IMR-90 (cell line): ENCODE results near the gene POLRMT. TPM values are rescaled to one million over a fixed set of nuclear protein-coding genes. Genes with fewer than 3 reads are reported as not detected.

Experiments
- ATAC-seq: fragments of 200-7000 bp; cut with Tn5 transposase; 2 replicates; pipeline ENCODE4 v1.9.1; 2020; ENCODE audit warnings: low read depth, mild to moderate bottlenecking, moderate library complexity
- BruUV-seq: library from RNA; stranded (reverse); fragments of 400-500 nt; replicated peaks from 2 replicates; lab custom pipeline; 2021; lab: Mats Ljungman, UMichigan
- CTCF ChIA-PET: fragments of 300-600 bp; formaldehyde crosslinking; extraction: SDS; loops from one replicate; lab custom pipeline; 2021; ENCODE audit warnings: antibody characterized with exemption; lab: Yijun Ruan, JAX
- POLR2A ChIA-PET: fragments of 300-600 bp; sonication (Branson Sonifier 250); formaldehyde crosslinking; loops from one replicate; lab custom pipeline; 2022; ENCODE audit warnings: antibody characterized with exemption; ENCODE audit not compliant: unreplicated experiment; lab: Charles Lee
- DNase-seq: peaks from one replicate; pipeline ENCODE4 v3.0.0; 2013
- H2AFZ ChIP-seq: replicated peaks from 2 replicates; pipeline ENCODE3; 2013; ENCODE audit warnings: low read length, mild to moderate bottlenecking; ENCODE audit not compliant: poor library complexity
- H2AK5ac ChIP-seq: 2 replicates; pipeline ENCODE4 v1.6.1; 2013; ENCODE audit warnings: low read depth, low read length, inconsistent platforms
- H2AK9ac ChIP-seq: replicated peaks from 2 replicates; pipeline ENCODE3; 2013; ENCODE audit warnings: mild to moderate bottlenecking, low read depth, low read length, moderate library complexity; ENCODE audit not compliant: poor library complexity
- H2BK120ac ChIP-seq: 2 replicates; pipeline ENCODE4 v1.6.1; 2013; ENCODE audit warnings: low read depth, low read length, inconsistent platforms
- H2BK15ac ChIP-seq: 3 replicates; pipeline ENCODE4 v1.6.1; 2013; ENCODE audit warnings: low read depth, low read length, inconsistent platforms
- H2BK20ac ChIP-seq: 2 replicates; pipeline ENCODE4 v1.6.1; 2013; ENCODE audit warnings: low read depth, mild to moderate bottlenecking, inconsistent platforms, low read length, moderate library complexity
- H2BK5ac ChIP-seq: 2 replicates; pipeline ENCODE4 v1.6.1; 2013; ENCODE audit warnings: mild to moderate bottlenecking, low read depth, low read length, inconsistent platforms; ENCODE audit not compliant: poor library complexity, severe bottlenecking
- H3K14ac ChIP-seq: replicated peaks from 2 replicates; pipeline ENCODE4 v1.6.1; 2013; ENCODE audit warnings: low read depth, low read length, inconsistent platforms
- H3K18ac ChIP-seq: 2 replicates; pipeline ENCODE4 v1.6.1; 2013; ENCODE audit warnings: low read depth, low read length, control low read depth
- H3K23ac ChIP-seq: 2 replicates; pipeline ENCODE4 v1.6.1; 2013; ENCODE audit warnings: low read depth, low read length, inconsistent platforms
- H3K27ac ChIP-seq: 2 replicates; pipeline ENCODE4 v1.5.1; 2013; ENCODE audit warnings: mild to moderate bottlenecking, control low read depth, low read length; ENCODE audit not compliant: insufficient read depth
- H3K27me3 ChIP-seq: 2 replicates; pipeline ENCODE4 v1.6.1; 2013; ENCODE audit warnings: low read length; ENCODE audit not compliant: control insufficient read depth, insufficient read depth
- H3K36me3 ChIP-seq: 2 replicates; pipeline ENCODE4 v1.6.1; 2013; ENCODE audit warnings: low read length, mixed read lengths; ENCODE audit not compliant: control insufficient read depth, insufficient read depth
- H3K4ac ChIP-seq: 2 replicates; pipeline ENCODE4 v1.6.1; 2013; ENCODE audit warnings: low read depth, low read length, inconsistent platforms
- H3K4me1 ChIP-seq: 2 replicates; pipeline ENCODE4 v1.6.1; 2013; ENCODE audit warnings: low read length, mixed read lengths; ENCODE audit not compliant: control insufficient read depth, insufficient read depth
- H3K4me2 ChIP-seq: 2 replicates; pipeline ENCODE4 v1.6.1; 2013; ENCODE audit warnings: low read depth, mild to moderate bottlenecking, control low read depth, low read length, moderate library complexity
- H3K4me3 ChIP-seq: 2 replicates; pipeline ENCODE4 v1.5.1; 2013; ENCODE audit warnings: low read depth, mild to moderate bottlenecking, control low read depth, low read length, moderate library complexity; ENCODE audit not compliant: insufficient read depth
- H3K56ac ChIP-seq: 2 replicates; pipeline ENCODE4 v1.6.1; 2013; ENCODE audit warnings: low read length, inconsistent platforms; ENCODE audit not compliant: insufficient read depth; ENCODE audit errors: extremely low read depth
- H3K79me1 ChIP-seq, 2 experiments: 2 replicates each; pipeline ENCODE4 v1.6.1; 2013; ENCODE audit warnings: low read length in 2 of 2, inconsistent platforms in 1 of 2, low read depth in 1 of 2
- H3K9ac ChIP-seq: 2 replicates; pipeline ENCODE4 v1.6.1; 2013; ENCODE audit warnings: low read depth, low read length, control low read depth
- H3K9me1 ChIP-seq: 2 replicates; pipeline ENCODE4 v1.6.1; 2013; ENCODE audit warnings: low read length, inconsistent platforms; ENCODE audit not compliant: insufficient read depth
- H3K9me3 ChIP-seq: 2 replicates; pipeline ENCODE4 v1.6.1; 2013; ENCODE audit warnings: low read length; ENCODE audit not compliant: control insufficient read depth, insufficient read depth
- H4K20me1 ChIP-seq: 2 replicates; pipeline ENCODE4 v1.6.1; 2013; ENCODE audit warnings: low read length, inconsistent platforms; ENCODE audit not compliant: insufficient read depth
- H4K5ac ChIP-seq: 2 replicates; pipeline ENCODE4 v1.6.1; 2013; ENCODE audit warnings: mild to moderate bottlenecking, low read depth, low read length, control low read depth
- H4K8ac ChIP-seq, 2 experiments: 2 replicates each; pipeline ENCODE4 v1.6.1; 2013; ENCODE audit warnings: low read depth in 2 of 2, low read length in 2 of 2, control low read depth in 1 of 2, inconsistent platforms in 1 of 2
- H4K91ac ChIP-seq: 2 replicates; pipeline ENCODE4 v1.6.1; 2013; ENCODE audit warnings: low read depth, low read length, inconsistent platforms; ENCODE audit not compliant: insufficient read depth
- CTCF ChIP-seq: conservative IDR thresholded peaks from 2 replicates; pipeline ENCODE4 v1.5.1; 2012; ENCODE audit warnings: mild to moderate bottlenecking, low read depth, low read length, improper control_type of control experiment
- WGBS, 2 experiments: methylation state at CpG; one replicate each; pipeline versions ENCODE4 v1.1.5 to v1.1.7; 2013; ENCODE audit warnings: missing lambda C conversion rate in 2 of 2; ENCODE audit not compliant: insufficient read length in 1 of 2; ENCODE audit errors: extremely low coverage in 2 of 2; 5-methylcytosine and 5-hydroxymethylcytosine counted together
- dilution Hi-C: fragments of 300-500 bp; cut with HindIII; formaldehyde crosslinking; loops from one replicate; pipeline ENCODE4 v1.14.3; 2018; ENCODE audit warnings: low sequenced_read_pairs; ENCODE audit not compliant: unreplicated experiment
- in situ Hi-C: fragments of 300-500 bp; cut with MboI; formaldehyde crosslinking; loops from 3 replicates; pipeline ENCODE4 v1.14.3; 2019; ENCODE audit warnings: low sequenced_read_pairs, inconsistent platforms, mixed read lengths
- intact Hi-C: fragments of 100-400 bp; cut with micrococcal nuclease; formaldehyde crosslinking; loops from 2 replicates; pipeline ENCODE4 v1.10.0; 2022
- polyA plus RNA-seq, 3 experiments: library from polyadenylated mRNA; depleted of rRNA; stranded (reverse); fragments of >200 nt; gene quantifications; 2 replicates each; pipeline ENCODE4 v1.2.3, GENCODE V29; 2012; ENCODE audit warnings: low replicate concordance in 1 of 3
- total RNA-seq: library from RNA; depleted of rRNA; stranded (reverse); fragments of >200 nt; gene quantifications from 2 replicates; pipeline ENCODE4 v1.2.3, GENCODE V29; 2012

The POLRMT gene
- total and polyA plus RNA-seq, 2 of the 4 experiments (the other 2 are of a cell fraction): 9.9 to 29.6 TPM

DNA sequence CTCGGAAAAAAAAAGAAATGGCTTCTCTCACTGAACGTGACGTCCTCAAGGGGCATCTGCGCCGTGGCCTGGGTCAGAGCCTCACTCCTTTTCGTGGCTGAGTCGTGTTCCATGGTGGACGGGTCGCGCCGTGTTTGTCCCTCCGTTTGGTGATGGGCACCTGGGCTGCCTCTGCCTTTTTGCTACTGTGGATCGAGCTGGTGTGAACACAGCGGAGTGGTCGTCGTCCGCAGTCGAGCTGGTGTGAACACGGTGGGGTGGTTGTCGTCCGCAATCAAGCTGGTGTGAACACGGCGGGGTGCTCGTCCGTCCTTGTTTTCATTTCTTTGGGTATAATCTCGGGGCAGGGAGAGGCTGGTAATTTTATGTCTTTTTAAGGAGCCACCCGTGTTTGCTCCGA, 32.0 kb downstream of the POLRMT start:
- H2BK5ac ChIP-seq: no peak overlapping the region
- H3K9ac ChIP-seq: no peak overlapping the region
- dilution Hi-C loops (no loop called here), in situ Hi-C loops (no loop called here), intact Hi-C loops (no loop called here)
- ChIA-PET POLR2A (no interaction called here), CTCF (no interaction called here)
- no peak overlapping the region for H2AK5ac ChIP-seq
- no peak overlapping the region for H3K23ac ChIP-seq
- no peaks in the 10 kb centered on the region for H3K36me3 ChIP-seq
- no peak overlapping the region for H2BK120ac ChIP-seq
- no peak overlapping the region for H3K18ac ChIP-seq
- H3K27ac ChIP-seq: no peak overlapping the region
- no peak overlapping the region for H4K91ac ChIP-seq
- no peak overlapping the region for H4K5ac ChIP-seq
- BruUV-seq: no TSS peak
- H2AFZ ChIP-seq: peak overlapping the region; percentile 21
- H3K9me1 ChIP-seq: no peaks in the 10 kb centered on the region
- H4K20me1 ChIP-seq: no peaks in the 10 kb centered on the region; the same call in 1 of the 2 replicates
- H4K8ac ChIP-seq: no peak overlapping the region
- no peak for ATAC-seq
- peaks cover 7% of the 10 kb centered on the region; the same call in 1 of the 2 replicates for H3K9me3 ChIP-seq
- H3K4me1 ChIP-seq: no peaks in the 10 kb centered on the region
- 89% methylated on average over 27 of the region's 28 CpGs; no CpG with 5 or more reads in 1 of the 2 experiments for WGBS, 2 experiments
- no peak overlapping the region for H3K4me3 ChIP-seq
- H3K4ac ChIP-seq: no peak overlapping the region
- no peak for TF ChIP-seq CTCF
- no peak overlapping the region for H3K4me2 ChIP-seq
- no peak overlapping the region for H2BK15ac ChIP-seq
- no peak overlapping the region for H3K14ac ChIP-seq
- DNase-seq: no peak
- no peaks in the 10 kb centered on the region for H3K79me1 ChIP-seq
- peaks cover 2% of the 10 kb centered on the region; the same call in 1 of the 2 replicates for H3K27me3 ChIP-seq
- no peak overlapping the region for H3K56ac ChIP-seq
- no peak overlapping the region for H2BK20ac ChIP-seq
- H2AK9ac ChIP-seq: no peak overlapping the region
